Right lobe of liver (tissue), 4 donors: ENCODE results near the gene RFX8.

Source experiments
- POLR2A ChIP-seq: fragments of 450-650 bp; IDR thresholded peaks from one replicate; pipeline ENCODE4 v1.6.1; 2017; ENCODE audit warnings: antibody characterized with exemption, mild to moderate bottlenecking
- TF ChIP-seq, protein P1 (sequence below), 4 donors: fragments of 200-600 bp in 3 of 4; fragments of 450-650 bp in 1 of 4; IDR thresholded peaks; one replicate each; pipeline versions ENCODE4 v1.5.1 to v1.8.0; 2016 to 2022; ENCODE audit warnings: antibody characterized with exemption in 4 of 4, mild to moderate bottlenecking in 2 of 4
- donor health status: DM: no; HTN: no; CAD: no.
- donor health status: DM: no; HTN: no; CAD: no.
- donor health status: DM: no; HTN: yes; CAD: no.

- TF ChIP-seq, protein P1, sequence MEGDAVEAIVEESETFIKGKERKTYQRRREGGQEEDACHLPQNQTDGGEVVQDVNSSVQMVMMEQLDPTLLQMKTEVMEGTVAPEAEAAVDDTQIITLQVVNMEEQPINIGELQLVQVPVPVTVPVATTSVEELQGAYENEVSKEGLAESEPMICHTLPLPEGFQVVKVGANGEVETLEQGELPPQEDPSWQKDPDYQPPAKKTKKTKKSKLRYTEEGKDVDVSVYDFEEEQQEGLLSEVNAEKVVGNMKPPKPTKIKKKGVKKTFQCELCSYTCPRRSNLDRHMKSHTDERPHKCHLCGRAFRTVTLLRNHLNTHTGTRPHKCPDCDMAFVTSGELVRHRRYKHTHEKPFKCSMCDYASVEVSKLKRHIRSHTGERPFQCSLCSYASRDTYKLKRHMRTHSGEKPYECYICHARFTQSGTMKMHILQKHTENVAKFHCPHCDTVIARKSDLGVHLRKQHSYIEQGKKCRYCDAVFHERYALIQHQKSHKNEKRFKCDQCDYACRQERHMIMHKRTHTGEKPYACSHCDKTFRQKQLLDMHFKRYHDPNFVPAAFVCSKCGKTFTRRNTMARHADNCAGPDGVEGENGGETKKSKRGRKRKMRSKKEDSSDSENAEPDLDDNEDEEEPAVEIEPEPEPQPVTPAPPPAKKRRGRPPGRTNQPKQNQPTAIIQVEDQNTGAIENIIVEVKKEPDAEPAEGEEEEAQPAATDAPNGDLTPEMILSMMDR (IDR thresholded peaks at IDR 0.05): no peak
- no peak for TF ChIP-seq POLR2A
Observed at GRCh38 chr2:101440127-101440738, 34.7 kb downstream of the RFX8 start.
